Stimulated activated CD4-positive, alpha-beta T cell treated with anti-CD3 and anti-CD28 coated beads, Interleukin-4, amount 100 ng/mL, for 48 hours (primary cell): Measurements from ENCODE around the gene TMPRSS7.
"Not testable (repeated sequence)": the region's sequence is repeated elsewhere in the genome, so short reads cannot be mapped to it uniquely, and the experiment has no call there.

Experiments
- DNase-seq, 2 donors: peaks; one replicate each; pipeline ENCODE4 v3.0.0-alpha.2; 2020; ENCODE audit warnings: low read depth in 2 of 2

Gene TMPRSS7

GRCh38 chr3:112012205-112012992, 22.1 kb upstream of the TMPRSS7 start:
- no peak for DNase-seq

- DNase-seq, result peak in 1 of 2 donors; percentile 54
Measured at GRCh38 chr3:112013058-112013783, 21.3 kb upstream of the TMPRSS7 start.

- no peak for DNase-seq
Measured at GRCh38 chr3:112013784-112014143, 20.8 kb upstream of the TMPRSS7 start.

- DNase-seq, result no peak
Measured at GRCh38 chr3:112017091-112017490, 17.4 kb upstream of the TMPRSS7 start.

- DNase-seq, result no peak
Measured at GRCh38 chr3:112018712-112019111, 15.8 kb upstream of the TMPRSS7 start.

- no peak for DNase-seq
Measured at GRCh38 chr3:112019716-112020115, 14.8 kb upstream of the TMPRSS7 start.

GRCh38 chr3:112020674-112021085, 13.9 kb upstream of the TMPRSS7 start:
- no peak for DNase-seq

- no peak for DNase-seq
Measured at GRCh38 chr3:112027142-112027541, 7.4 kb upstream of the TMPRSS7 start.

GRCh38 chr3:112027826-112028225, 6.7 kb upstream of the TMPRSS7 start:
- no peak for DNase-seq

GRCh38 chr3:112030901-112031300, 3.6 kb upstream of the TMPRSS7 start:
- no peak for DNase-seq

GRCh38 chr3:112032098-112032731, 2.3 kb upstream of the TMPRSS7 start:
- DNase-seq, result no peak

- no peak for DNase-seq
Measured at GRCh38 chr3:112035241-112035640, 705 bp downstream of the TMPRSS7 start.

GRCh38 chr3:112037194-112037593, 2.7 kb downstream of the TMPRSS7 start:
- DNase-seq, result not testable (repeated sequence)

GRCh38 chr3:112038863-112039262, 4.3 kb downstream of the TMPRSS7 start:
- no peak for DNase-seq

- DNase-seq, result no peak
Measured at GRCh38 chr3:112041321-112041720, 6.8 kb downstream of the TMPRSS7 start.

- no peak for DNase-seq
Measured at GRCh38 chr3:112042842-112043280, 8.3 kb downstream of the TMPRSS7 start.

- peak; percentile 15 to 37 for DNase-seq
Measured at GRCh38 chr3:112043621-112044201, 9.2 kb downstream of the TMPRSS7 start.

- DNase-seq, result no peak
Measured at GRCh38 chr3:112046599-112046998, 12.1 kb downstream of the TMPRSS7 start.

- no peak for DNase-seq
Measured at GRCh38 chr3:112047264-112047663, 12.7 kb downstream of the TMPRSS7 start.

- DNase-seq, result no peak
Measured at GRCh38 chr3:112048911-112049310, 14.4 kb downstream of the TMPRSS7 start.

GRCh38 chr3:112053229-112053628, 18.7 kb downstream of the TMPRSS7 start:
- no peak for DNase-seq

- DNase-seq, result peak in 1 of 2 donors; percentile 14
Measured at GRCh38 chr3:112056451-112056929, 22.0 kb downstream of the TMPRSS7 start.
